HEK293 (cell line): Measurements from ENCODE around the gene STIL.
A peak's percentile ranks its signal among the peaks of the same experiment; 100 is the strongest.

ENCODE experiments used
- CTCF ChIA-PET: fragments of 350-600 bp; formaldehyde crosslinking; extraction: SDS; loops from one replicate; lab custom pipeline; 2021; ENCODE audit warnings: antibody characterized with exemption; lab: Yijun Ruan, JAX
- POLR2A ChIA-PET: fragments of 300-600 bp; formaldehyde crosslinking; extraction: SDS; loops from one replicate; lab custom pipeline; 2020; ENCODE audit warnings: antibody characterized with exemption, inconsistent platforms; lab: Yijun Ruan, JAX
- H3K27ac ChIP-seq: fragments of 200-500 bp; sonication (Bioruptor generic); 2 replicates; pipeline ENCODE4 v1.5.1; 2014; ENCODE audit warnings: low read depth, low read length, control low read depth, inconsistent platforms; ENCODE audit errors: extremely low read depth
- H3K36me3 ChIP-seq, 2 experiments: fragments of 200-500 bp in 1 of 2; sonication (Bioruptor generic) in 1 of 2; 1 replicate in 1 of 2; 2 replicates in 1 of 2; pipeline ENCODE4 v1.5.1; 2014 to 2017; ENCODE audit warnings: inconsistent platforms in 2 of 2, low read length in 2 of 2; ENCODE audit not compliant: control insufficient read depth in 2 of 2, insufficient read depth in 1 of 2
- H3K4me1 ChIP-seq: fragments of 200-500 bp; sonication (Bioruptor generic); 2 replicates; pipeline ENCODE4 v1.5.1; 2014; ENCODE audit warnings: mild to moderate bottlenecking, low read length, inconsistent platforms; ENCODE audit not compliant: control insufficient read depth, insufficient read depth
- H3K4me3 ChIP-seq: 2 replicates; pipeline ENCODE4 v1.5.1; 2011; ENCODE audit warnings: low read depth, mild to moderate bottlenecking, control low read depth, low read length, moderate library complexity
- H3K9me3 ChIP-seq: fragments of 200-500 bp; sonication (Bioruptor generic); 2 replicates; pipeline ENCODE4 v1.5.1; 2014; ENCODE audit warnings: low read depth, low read length, inconsistent platforms; ENCODE audit not compliant: control insufficient read depth, insufficient read depth
- EGR2 ChIP-seq: fragments of 450-650 bp; formaldehyde crosslinking; IDR thresholded peaks from 2 replicates; pipeline ENCODE4 v1.5.1; 2016; ENCODE audit warnings: low read depth, missing biosample characterization, missing genetic modification characterization
- MZF1 ChIP-seq: fragments of 450-650 bp; formaldehyde crosslinking; IDR thresholded peaks from 2 replicates; pipeline ENCODE4 v1.5.1; 2017; ENCODE audit warnings: missing biosample characterization, missing genetic modification characterization, borderline replicate concordance
- SP3 ChIP-seq: fragments of 450-650 bp; formaldehyde crosslinking; IDR thresholded peaks from 2 replicates; pipeline ENCODE4 v1.5.1; 2016; ENCODE audit warnings: missing biosample characterization, missing genetic modification characterization
- ZFHX2 ChIP-seq: fragments of 450-650 bp; formaldehyde crosslinking; conservative IDR thresholded peaks from 2 replicates; pipeline ENCODE4 v1.5.1; 2016; ENCODE audit warnings: missing biosample characterization, missing genetic modification characterization
- ZNF2 ChIP-seq: fragments of 450-650 bp; formaldehyde crosslinking; IDR thresholded peaks from 2 replicates; pipeline ENCODE4 v1.5.1; 2016; ENCODE audit warnings: missing biosample characterization, missing genetic modification characterization
- ZNF266 ChIP-seq: fragments of 450-650 bp; formaldehyde crosslinking; IDR thresholded peaks from 2 replicates; pipeline ENCODE4 v1.5.1; 2016; ENCODE audit warnings: missing biosample characterization, missing genetic modification characterization, low read depth
- ZNF341 ChIP-seq: fragments of 450-650 bp; formaldehyde crosslinking; IDR thresholded peaks from 2 replicates; pipeline ENCODE4; 2016; ENCODE audit warnings: low read depth, missing biosample characterization, missing genetic modification characterization
- ZNF623 ChIP-seq: fragments of 450-650 bp; formaldehyde crosslinking; IDR thresholded peaks from 2 replicates; pipeline ENCODE4 v1.5.1; 2016; ENCODE audit warnings: missing biosample characterization, missing genetic modification characterization
- ZNF768 ChIP-seq: fragments of 450-650 bp; formaldehyde crosslinking; IDR thresholded peaks from 2 replicates; pipeline ENCODE4 v1.5.1; 2018; ENCODE audit warnings: missing biosample characterization, mild to moderate bottlenecking, missing genetic modification characterization
- ZSCAN23 ChIP-seq: fragments of 450-650 bp; formaldehyde crosslinking; IDR thresholded peaks from 2 replicates; pipeline ENCODE4 v1.5.1; 2016; ENCODE audit warnings: missing biosample characterization, missing genetic modification characterization
- TF ChIP-seq, protein P1 (sequence below): fragments of 450-650 bp; formaldehyde crosslinking; IDR thresholded peaks from 2 replicates; pipeline ENCODE4 v1.5.1; 2016; ENCODE audit warnings: missing biosample characterization, missing genetic modification characterization
- TF ChIP-seq, protein P2 (sequence below): fragments of 450-650 bp; formaldehyde crosslinking; IDR thresholded peaks from 2 replicates; pipeline ENCODE4 v1.5.1; 2017; ENCODE audit warnings: missing biosample characterization, mild to moderate bottlenecking, missing genetic modification characterization, moderate library complexity
- TF ChIP-seq, protein P3 (sequence below): fragments of 450-650 bp; formaldehyde crosslinking; IDR thresholded peaks from 2 replicates; pipeline ENCODE4 v1.5.1; 2016; ENCODE audit warnings: missing biosample characterization, missing genetic modification characterization
- TF ChIP-seq, protein P4 (sequence below): fragments of 450-650 bp; formaldehyde crosslinking; IDR thresholded peaks from 2 replicates; pipeline ENCODE4 v1.5.1; 2016; ENCODE audit warnings: missing biosample characterization, missing genetic modification characterization
- TF ChIP-seq, protein P5 (sequence below): fragments of 450-650 bp; formaldehyde crosslinking; optimal IDR thresholded peaks from 2 replicates; pipeline ENCODE3; 2016; ENCODE audit warnings: missing biosample characterization, mild to moderate bottlenecking, missing genetic modification characterization

Gene STIL

DNA sequence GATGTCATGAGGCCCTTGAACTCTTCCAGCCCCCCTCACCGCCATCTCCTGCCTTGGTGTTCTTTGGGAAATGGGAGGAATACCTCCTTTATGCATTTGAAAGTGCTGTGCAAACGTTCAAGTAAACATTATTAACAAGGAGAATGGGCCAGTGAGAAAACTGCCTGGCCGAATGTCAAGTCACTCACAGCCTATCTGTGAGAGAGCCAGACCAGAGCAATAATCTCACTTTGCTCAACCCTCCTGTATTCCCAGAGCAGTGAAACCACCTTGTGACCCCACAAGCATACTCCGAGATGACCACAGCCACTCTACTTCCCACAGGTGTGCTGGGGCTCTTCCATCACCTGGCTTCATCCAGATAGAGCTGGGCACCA is 87.1 kb downstream of the STIL start:
- POLR2A ChIA-PET, result no interaction called here
- CTCF ChIA-PET, result interaction anchor here (2.2 kb wide), 1 partner anchor 33 kb away, joined by 9 read pairs; no protein-coding TSS in a partner anchor
- no peak overlapping the region for H3K4me3 ChIP-seq

DNA sequence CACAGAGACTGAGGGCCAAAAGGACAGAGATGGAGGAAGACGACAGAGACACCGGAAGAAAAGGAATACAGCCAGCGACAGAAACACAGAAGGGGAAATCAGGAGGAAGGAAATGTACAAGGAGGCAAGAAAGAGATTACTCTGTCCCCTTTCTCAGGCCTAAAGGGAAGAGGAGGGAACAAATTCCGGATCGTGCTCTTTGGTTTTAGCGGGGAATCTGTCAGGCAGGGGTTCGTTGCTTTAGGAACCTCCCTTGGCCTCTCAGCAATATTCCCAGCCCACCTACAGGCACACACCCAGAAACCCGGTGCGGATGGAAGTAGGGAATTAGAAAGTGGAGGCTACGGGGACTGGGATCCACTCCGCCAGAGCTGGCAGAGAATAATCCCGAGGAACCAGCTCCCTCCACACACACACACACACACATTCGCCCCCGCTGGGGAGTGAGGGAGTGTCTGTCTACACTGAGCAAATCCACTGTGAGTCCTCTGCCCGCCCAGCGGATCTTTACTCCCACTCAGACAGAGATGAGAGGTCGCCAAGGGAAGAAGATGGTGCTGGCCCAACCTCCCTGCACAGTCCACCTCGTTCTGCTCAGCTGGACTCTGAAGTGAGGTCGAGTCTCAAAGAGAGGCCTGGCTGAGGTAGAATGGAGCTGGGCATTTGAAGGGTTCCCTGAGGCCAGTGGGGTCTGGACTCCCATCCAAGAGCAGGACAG is 87.7 kb downstream of the STIL start:
- ChIA-PET CTCF (interaction anchor here (2.2 kb wide), 1 partner anchor 33 kb away, joined by 9 read pairs; no protein-coding TSS in a partner anchor), POLR2A (no interaction called here)
- TF ChIP-seq ZFHX2 (tag by site-specific recombination) (peak; percentile 29; the same call in 1 of the 2 replicates), ZNF623 (no peak), EGR2 (0 out of 2 replicates have a peak, but pooled peaks have one; percentile 30), SP3 (no peak), ZNF2 (tag by site-specific recombination) (no peak), ZNF266 (no peak), ZNF341 (tag by site-specific recombination) (no peak), ZSCAN23 (tag by site-specific recombination) (no peak), ZNF768 (no peak)
- TF ChIP-seq, protein P1, sequence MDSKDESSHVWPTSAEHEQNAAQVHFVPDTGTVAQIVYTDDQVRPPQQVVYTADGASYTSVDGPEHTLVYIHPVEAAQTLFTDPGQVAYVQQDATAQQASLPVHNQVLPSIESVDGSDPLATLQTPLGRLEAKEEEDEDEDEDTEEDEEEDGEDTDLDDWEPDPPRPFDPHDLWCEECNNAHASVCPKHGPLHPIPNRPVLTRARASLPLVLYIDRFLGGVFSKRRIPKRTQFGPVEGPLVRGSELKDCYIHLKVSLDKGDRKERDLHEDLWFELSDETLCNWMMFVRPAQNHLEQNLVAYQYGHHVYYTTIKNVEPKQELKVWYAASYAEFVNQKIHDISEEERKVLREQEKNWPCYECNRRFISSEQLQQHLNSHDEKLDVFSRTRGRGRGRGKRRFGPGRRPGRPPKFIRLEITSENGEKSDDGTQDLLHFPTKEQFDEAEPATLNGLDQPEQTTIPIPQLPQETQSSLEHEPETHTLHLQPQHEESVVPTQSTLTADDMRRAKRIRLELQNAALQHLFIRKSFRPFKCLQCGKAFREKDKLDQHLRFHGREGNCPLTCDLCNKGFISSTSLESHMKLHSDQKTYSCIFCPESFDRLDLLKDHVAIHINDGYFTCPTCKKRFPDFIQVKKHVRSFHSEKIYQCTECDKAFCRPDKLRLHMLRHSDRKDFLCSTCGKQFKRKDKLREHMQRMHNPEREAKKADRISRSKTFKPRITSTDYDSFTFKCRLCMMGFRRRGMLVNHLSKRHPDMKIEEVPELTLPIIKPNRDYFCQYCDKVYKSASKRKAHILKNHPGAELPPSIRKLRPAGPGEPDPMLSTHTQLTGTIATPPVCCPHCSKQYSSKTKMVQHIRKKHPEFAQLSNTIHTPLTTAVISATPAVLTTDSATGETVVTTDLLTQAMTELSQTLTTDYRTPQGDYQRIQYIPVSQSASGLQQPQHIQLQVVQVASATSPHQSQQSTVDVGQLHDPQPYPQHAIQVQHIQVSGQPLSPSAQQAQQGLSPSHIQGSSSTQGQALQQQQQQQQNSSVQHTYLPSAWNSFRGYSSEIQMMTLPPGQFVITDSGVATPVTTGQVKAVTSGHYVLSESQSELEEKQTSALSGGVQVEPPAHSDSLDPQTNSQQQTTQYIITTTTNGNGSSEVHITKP (tag by site-specific recombination), result no peak
- TF ChIP-seq, protein P2, sequence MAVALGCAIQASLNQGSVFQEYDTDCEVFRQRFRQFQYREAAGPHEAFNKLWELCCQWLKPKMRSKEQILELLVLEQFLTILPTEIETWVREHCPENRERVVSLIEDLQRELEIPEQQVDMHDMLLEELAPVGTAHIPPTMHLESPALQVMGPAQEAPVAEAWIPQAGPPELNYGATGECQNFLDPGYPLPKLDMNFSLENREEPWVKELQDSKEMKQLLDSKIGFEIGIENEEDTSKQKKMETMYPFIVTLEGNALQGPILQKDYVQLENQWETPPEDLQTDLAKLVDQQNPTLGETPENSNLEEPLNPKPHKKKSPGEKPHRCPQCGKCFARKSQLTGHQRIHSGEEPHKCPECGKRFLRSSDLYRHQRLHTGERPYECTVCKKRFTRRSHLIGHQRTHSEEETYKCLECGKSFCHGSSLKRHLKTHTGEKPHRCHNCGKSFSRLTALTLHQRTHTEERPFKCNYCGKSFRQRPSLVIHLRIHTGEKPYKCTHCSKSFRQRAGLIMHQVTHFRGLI, result no peak
- TF ChIP-seq, protein P3, sequence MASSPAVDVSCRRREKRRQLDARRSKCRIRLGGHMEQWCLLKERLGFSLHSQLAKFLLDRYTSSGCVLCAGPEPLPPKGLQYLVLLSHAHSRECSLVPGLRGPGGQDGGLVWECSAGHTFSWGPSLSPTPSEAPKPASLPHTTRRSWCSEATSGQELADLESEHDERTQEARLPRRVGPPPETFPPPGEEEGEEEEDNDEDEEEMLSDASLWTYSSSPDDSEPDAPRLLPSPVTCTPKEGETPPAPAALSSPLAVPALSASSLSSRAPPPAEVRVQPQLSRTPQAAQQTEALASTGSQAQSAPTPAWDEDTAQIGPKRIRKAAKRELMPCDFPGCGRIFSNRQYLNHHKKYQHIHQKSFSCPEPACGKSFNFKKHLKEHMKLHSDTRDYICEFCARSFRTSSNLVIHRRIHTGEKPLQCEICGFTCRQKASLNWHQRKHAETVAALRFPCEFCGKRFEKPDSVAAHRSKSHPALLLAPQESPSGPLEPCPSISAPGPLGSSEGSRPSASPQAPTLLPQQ (tag by site-specific recombination), result no peak
- no peak overlapping the region for H3K27ac ChIP-seq
- no peaks in the 10 kb centered on the region for H3K4me1 ChIP-seq
- no peak overlapping the region for H3K4me3 ChIP-seq
- no peaks in the 10 kb centered on the region for H3K9me3 ChIP-seq
- no peaks in the 10 kb centered on the region for H3K36me3 ChIP-seq

More for the DNA sequence above, 87.1 kb downstream of the STIL start:
- no peaks in the 10 kb centered on the region for H3K36me3 ChIP-seq
- H3K4me1 ChIP-seq, result no peaks in the 10 kb centered on the region
- TF ChIP-seq MZF1, result no peak
- H3K27ac ChIP-seq, result no peak overlapping the region
- H3K9me3 ChIP-seq, result no peaks in the 10 kb centered on the region

DNA sequence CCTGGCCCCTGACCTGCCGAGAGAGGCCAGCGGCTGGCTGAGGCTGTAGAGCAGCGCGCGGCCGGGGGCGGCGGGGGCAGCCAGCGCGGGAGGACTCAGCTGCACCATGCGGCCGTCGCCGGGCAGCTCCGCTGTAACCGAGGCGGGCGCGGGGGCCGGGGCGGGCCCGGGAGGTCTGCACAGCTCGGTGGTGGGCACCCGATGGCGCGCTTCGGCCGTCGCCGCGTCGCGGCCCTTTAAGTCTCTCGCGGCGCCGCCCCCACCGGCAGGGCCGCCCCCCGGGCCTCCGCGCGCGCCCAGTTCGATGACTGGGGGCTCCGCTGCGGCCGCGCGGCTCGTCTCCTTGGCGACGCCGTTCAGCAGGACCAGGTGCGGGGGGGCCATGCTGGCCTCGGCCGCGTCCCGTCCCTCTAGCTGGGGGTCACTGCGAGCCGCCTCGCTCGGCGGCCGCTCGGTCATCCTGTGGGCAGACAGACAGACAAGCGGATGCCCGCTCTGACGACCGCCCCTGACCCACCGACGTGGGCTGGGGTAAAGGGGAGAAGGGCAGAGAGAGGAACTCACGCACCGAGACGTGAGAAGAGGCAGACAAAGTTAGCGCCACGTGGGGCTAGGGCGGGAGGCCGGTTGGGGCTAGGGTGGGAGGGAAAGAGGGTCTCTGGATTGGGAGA is 88.4 kb downstream of the STIL start:
- TF ChIP-seq, protein P4, sequence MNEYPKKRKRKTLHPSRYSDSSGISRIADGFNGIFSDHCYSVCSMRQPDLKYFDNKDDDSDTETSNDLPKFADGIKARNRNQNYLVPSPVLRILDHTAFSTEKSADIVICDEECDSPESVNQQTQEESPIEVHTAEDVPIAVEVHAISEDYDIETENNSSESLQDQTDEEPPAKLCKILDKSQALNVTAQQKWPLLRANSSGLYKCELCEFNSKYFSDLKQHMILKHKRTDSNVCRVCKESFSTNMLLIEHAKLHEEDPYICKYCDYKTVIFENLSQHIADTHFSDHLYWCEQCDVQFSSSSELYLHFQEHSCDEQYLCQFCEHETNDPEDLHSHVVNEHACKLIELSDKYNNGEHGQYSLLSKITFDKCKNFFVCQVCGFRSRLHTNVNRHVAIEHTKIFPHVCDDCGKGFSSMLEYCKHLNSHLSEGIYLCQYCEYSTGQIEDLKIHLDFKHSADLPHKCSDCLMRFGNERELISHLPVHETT (tag by site-specific recombination), result no peak
- TF ChIP-seq, protein P5, sequence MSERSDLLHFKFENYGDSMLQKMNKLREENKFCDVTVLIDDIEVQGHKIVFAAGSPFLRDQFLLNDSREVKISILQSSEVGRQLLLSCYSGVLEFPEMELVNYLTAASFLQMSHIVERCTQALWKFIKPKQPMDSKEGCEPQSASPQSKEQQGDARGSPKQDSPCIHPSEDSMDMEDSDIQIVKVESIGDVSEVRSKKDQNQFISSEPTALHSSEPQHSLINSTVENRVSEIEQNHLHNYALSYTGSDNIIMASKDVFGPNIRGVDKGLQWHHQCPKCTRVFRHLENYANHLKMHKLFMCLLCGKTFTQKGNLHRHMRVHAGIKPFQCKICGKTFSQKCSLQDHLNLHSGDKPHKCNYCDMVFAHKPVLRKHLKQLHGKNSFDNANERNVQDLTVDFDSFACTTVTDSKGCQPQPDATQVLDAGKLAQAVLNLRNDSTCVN (tag by site-specific recombination), result peak; percentile 19
- no peaks in the 10 kb centered on the region for H3K4me1 ChIP-seq
- CTCF ChIA-PET, result no interaction called here
- H3K27ac ChIP-seq, result no peak overlapping the region; the same call in 1 of the 2 replicates
- H3K4me3 ChIP-seq, result peak overlapping the region; percentile 1; the same call in 1 of the 2 replicates
- no peaks in the 10 kb centered on the region for H3K9me3 ChIP-seq
- H3K36me3 ChIP-seq, result no peaks in the 10 kb centered on the region
- POLR2A ChIA-PET, result no interaction called here
